Endothelial cell of umbilical vein (primary cell): ENCODE data around the gene ARHGEF28. TPM values are rescaled to one million over a fixed set of nuclear protein-coding genes. Genes with fewer than 3 reads are reported as not detected.

Experiments
- BruUV-seq: library from RNA; stranded (reverse); fragments of 400-500 nt; replicated peaks from 2 replicates; lab custom pipeline; 2021; lab: Mats Ljungman, UMichigan
- CTCF ChIA-PET: fragments of 300-600, 350-600 bp; sonication (Branson Sonifier 250); formaldehyde crosslinking; loops from one replicate; lab custom pipeline; 2021; ENCODE audit warnings: antibody characterized with exemption, inconsistent platforms; lab: Charles Lee
- POLR2A ChIA-PET: fragments of 300-600, 350-600 bp; sonication (Branson Sonifier 250); formaldehyde crosslinking; loops from one replicate; lab custom pipeline; 2021; ENCODE audit warnings: antibody characterized with exemption, inconsistent platforms; lab: Charles Lee
- DNase-seq: peaks from one replicate; pipeline ENCODE4 v3.0.0-alpha.2; 2011; ENCODE audit warnings: low read depth, low spot score
- FAIRE-seq: peaks from 2 replicates; lab custom pipeline; 2011; peaks lifted over from hg19 to GRCh38; lab: Jason Lieb, UNC
- H2AFZ ChIP-seq: 2 replicates; pipeline ENCODE4 v1.6.0; 2012; ENCODE audit warnings: low read depth, low read length, control low read depth, inconsistent platforms
- H3K27ac ChIP-seq: 2 replicates; pipeline ENCODE4 v1.5.1; 2011; ENCODE audit warnings: low read depth, mild to moderate bottlenecking, control low read depth, low read length, moderate library complexity; ENCODE audit not compliant: insufficient read depth
- H3K27me3 ChIP-seq, 2 experiments: 2 replicates each; pipeline versions ENCODE4 v1.6.0 to v1.6.1; 2011; ENCODE audit warnings: low read length in 2 of 2, mixed read lengths in 1 of 2; ENCODE audit not compliant: control insufficient read depth in 2 of 2, insufficient read depth in 2 of 2
- H3K36me3 ChIP-seq, 2 experiments: 2 replicates in 1 of 2; 3 replicates in 1 of 2; pipeline ENCODE4 v1.5.1; 2011; ENCODE audit warnings: low read length in 2 of 2, mild to moderate bottlenecking in 1 of 2, moderate library complexity in 1 of 2; ENCODE audit not compliant: control insufficient read depth in 2 of 2, insufficient read depth in 2 of 2; ENCODE audit errors: extremely low read depth in 1 of 2
- H3K4me1 ChIP-seq: 3 replicates; pipeline ENCODE4 v1.5.1; 2011; ENCODE audit warnings: mild to moderate bottlenecking, low read length; ENCODE audit not compliant: control insufficient read depth, insufficient read depth; ENCODE audit errors: extremely low read depth
- H3K4me2 ChIP-seq: 2 replicates; pipeline ENCODE4 v1.6.1; 2011; ENCODE audit warnings: low read length, control low read depth, mixed read lengths; ENCODE audit not compliant: insufficient read depth
- H3K4me3 ChIP-seq, 3 experiments: fragments of 200-600 bp in 1 of 3; sonication (generic), shearing (Covaris generic) in 1 of 3; replicated peaks in 1 of 3; 2 replicates each; pipeline ENCODE4 v1.5.1; 2011 to 2016; ENCODE audit warnings: control low read depth in 3 of 3, low read length in 3 of 3, mild to moderate bottlenecking in 2 of 3, inconsistent platforms in 1 of 3, low read depth in 1 of 3, moderate library complexity in 1 of 3; ENCODE audit not compliant: insufficient read depth in 1 of 3
- H3K79me2 ChIP-seq: 2 replicates; pipeline ENCODE4 v1.6.0; 2012; ENCODE audit warnings: low read length, inconsistent platforms; ENCODE audit not compliant: control insufficient read depth, insufficient read depth
- H3K9ac ChIP-seq: replicated peaks from 2 replicates; pipeline ENCODE3; 2011; ENCODE audit warnings: low read length, control low read depth; ENCODE audit not compliant: insufficient read depth; ENCODE audit errors: extremely low read depth
- H3K9me1 ChIP-seq: replicated peaks from 3 replicates; pipeline ENCODE4 v1.6.0; 2011; ENCODE audit warnings: mild to moderate bottlenecking, low read length; ENCODE audit not compliant: control insufficient read depth, insufficient read depth; ENCODE audit errors: extremely low read depth
- H3K9me3 ChIP-seq: replicated peaks from 2 replicates; pipeline ENCODE4 v1.5.1; 2012; ENCODE audit warnings: low read length, inconsistent platforms; ENCODE audit not compliant: control insufficient read depth, insufficient read depth
- H4K20me1 ChIP-seq: replicated peaks from 2 replicates; pipeline ENCODE3; 2011; ENCODE audit warnings: mild to moderate bottlenecking, low read length; ENCODE audit not compliant: control insufficient read depth, insufficient read depth; ENCODE audit errors: extremely low read depth
- CTCF ChIP-seq, 2 donors: IDR thresholded peaks; 1 replicate in 1 of 2; 2 replicates in 1 of 2; pipeline ENCODE4 v1.5.1; 2011; ENCODE audit warnings: low read length in 2 of 2, mild to moderate bottlenecking in 2 of 2, moderate library complexity in 2 of 2, control low read depth in 1 of 2, inconsistent platforms in 1 of 2, low read depth in 1 of 2; ENCODE audit not compliant: insufficient read depth in 1 of 2; ENCODE audit errors: extremely low read depth in 1 of 2
- EZH2 ChIP-seq: IDR thresholded peaks from 2 replicates; pipeline ENCODE4 v1.6.1; 2012; ENCODE audit warnings: borderline replicate concordance, low read depth, mild to moderate bottlenecking, moderate library complexity, low read length, inconsistent platforms; ENCODE audit not compliant: severe bottlenecking
- FOS ChIP-seq: IDR thresholded peaks from 2 replicates; pipeline ENCODE4 v1.6.1; 2011; ENCODE audit warnings: mild to moderate bottlenecking, low read length, moderate library complexity, borderline replicate concordance; ENCODE audit not compliant: insufficient read depth
- JUN ChIP-seq: IDR thresholded peaks from 2 replicates; pipeline ENCODE4 v1.6.1; 2011; ENCODE audit warnings: borderline replicate concordance, low read depth; ENCODE audit not compliant: insufficient read length, insufficient read depth
- POLR2A ChIP-seq: IDR thresholded peaks from 2 replicates; pipeline ENCODE4 v1.6.1; 2012; ENCODE audit warnings: low read depth, mild to moderate bottlenecking, control low read depth, low read length
- dilution Hi-C: fragments of 300-500 bp; cut with MboI; formaldehyde crosslinking; loops from one replicate; pipeline ENCODE4 v1.15.0; 2019; ENCODE audit warnings: low sequenced_read_pairs; ENCODE audit not compliant: extremely low pct_ligation_motif_present
- intact Hi-C: fragments of 100-400 bp; cut with micrococcal nuclease; formaldehyde crosslinking; loops from one replicate; pipeline ENCODE4 v1.10.0; 2022
- polyA plus RNA-seq, 4 experiments: library from polyadenylated mRNA; depleted of rRNA in 3 of 4; stranded (reverse) in 3 of 4; unstranded in 1 of 4; fragments of >200 nt; gene quantifications; 2 replicates each; pipeline versions ENCODE4 v1.2.1 to v1.2.3, GENCODE V29; 2011 to 2012; ENCODE audit warnings: missing spikeins in 1 of 4
- total RNA-seq: library from RNA; stranded (reverse); gene quantifications from 2 replicates; pipeline ENCODE4 v1.2.3, GENCODE V29; 2021
- TF ChIP-seq, protein P1 (sequence below): IDR thresholded peaks from 2 replicates; pipeline ENCODE4 v1.6.1; 2011; ENCODE audit not compliant: insufficient read depth, insufficient read length

Gene ARHGEF28
- total and polyA plus RNA-seq, 2 donors (not counting 3 experiments of a cell fraction or from before 2014, with no cell fraction given): 29.5 to 108 TPM

DNA sequence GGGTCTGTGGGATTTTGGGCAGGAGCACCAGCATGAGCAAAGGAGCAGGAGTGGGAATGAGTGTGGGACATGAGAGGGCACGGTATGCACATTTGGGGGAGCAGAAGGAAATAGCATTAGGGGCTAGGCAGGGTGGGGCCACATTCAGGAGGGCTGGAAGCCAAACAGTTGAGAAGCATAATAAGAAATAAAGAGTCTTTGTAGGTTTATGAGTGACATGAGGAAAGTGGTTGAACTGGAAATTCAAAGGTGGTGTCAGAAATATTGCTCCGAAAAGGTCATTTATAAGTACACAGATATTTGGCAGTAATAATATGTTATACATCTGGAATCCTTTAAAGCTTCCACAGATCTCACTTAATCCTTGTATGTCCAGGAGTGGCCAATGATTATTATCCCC, 26.4 kb downstream of the ARHGEF28 start:
- intact Hi-C loops (no loop called here), dilution Hi-C loops (no loop called here)
- H3K36me3 ChIP-seq: peaks cover 2 to 9% of the 10 kb centered on the region in 2 experiments
- no peak for FAIRE-seq
- no peak for TF ChIP-seq EZH2
- no peak for TF ChIP-seq JUN
- no peak for TF ChIP-seq POLR2A
- no peak for TF ChIP-seq FOS
- TF ChIP-seq, protein P1, sequence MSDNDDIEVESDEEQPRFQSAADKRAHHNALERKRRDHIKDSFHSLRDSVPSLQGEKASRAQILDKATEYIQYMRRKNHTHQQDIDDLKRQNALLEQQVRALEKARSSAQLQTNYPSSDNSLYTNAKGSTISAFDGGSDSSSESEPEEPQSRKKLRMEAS: no peak
- no peak for TF ChIP-seq CTCF (IDR thresholded peaks at IDR 0.05; ENCODE audit: extremely low read depth in 1 of 2, insufficient read depth in 1 of 2, low read depth in 1 of 2, low read length in 2 of 2)
- POLR2A ChIA-PET: no interaction called here
- H4K20me1 ChIP-seq: peaks cover 3% of the 10 kb centered on the region
- H3K4me3 ChIP-seq: no peak overlapping the region
- no peak overlapping the region for H3K4me2 ChIP-seq
- CTCF ChIA-PET: interaction anchor here (1.1 to 2.0 kb wide), 4 partner anchors 10 to 41 kb away, joined by 3 to 6 read pairs (median 4); no protein-coding TSS in a partner anchor
- H3K9me3 ChIP-seq: no peaks in the 10 kb centered on the region
- no peaks in the 10 kb centered on the region for H3K9me1 ChIP-seq
- H3K27me3 ChIP-seq: no peaks in the 10 kb centered on the region
- H3K27ac ChIP-seq: no peak overlapping the region
- no TSS peak for BruUV-seq
- H3K4me1 ChIP-seq: peaks cover 31% of the 10 kb centered on the region
- H3K9ac ChIP-seq: no peak overlapping the region
- no peak overlapping the region for H2AFZ ChIP-seq
- peaks cover 99% of the 10 kb centered on the region for H3K79me2 ChIP-seq
- DNase-seq: no peak
